Mesendoderm (in vitro differentiated cells): ENCODE data around the gene PTPRS. TPM values are rescaled to one million over a fixed set of nuclear protein-coding genes. Genes with fewer than 3 reads are reported as not detected.
"Not testable (repeated sequence)": the region's sequence is repeated elsewhere in the genome, so short reads cannot be mapped to it uniquely, and the experiment has no call there.

Experiments used
- DNase-seq: peaks from one replicate; pipeline ENCODE4 v3.0.0; 2013
- H2AK5ac ChIP-seq: 2 replicates; pipeline ENCODE4 v1.6.1; 2013; ENCODE audit warnings: low read length, inconsistent platforms
- H2BK120ac ChIP-seq: 2 replicates; pipeline ENCODE4 v1.6.1; 2013; ENCODE audit warnings: low read depth, mild to moderate bottlenecking, low read length, moderate library complexity, mixed read lengths
- H2BK15ac ChIP-seq: replicated peaks from 2 replicates; pipeline ENCODE4 v1.6.1; 2013; ENCODE audit warnings: low read depth, mild to moderate bottlenecking, moderate library complexity
- H2BK5ac ChIP-seq: 2 replicates; pipeline ENCODE4 v1.6.1; 2013; ENCODE audit warnings: low read length, inconsistent platforms
- H3K18ac ChIP-seq: 2 replicates; pipeline ENCODE4 v1.6.1; 2013; ENCODE audit warnings: mild to moderate bottlenecking, low read length, mixed read lengths
- H3K23ac ChIP-seq: one replicate; pipeline ENCODE4 v1.6.1; 2013; ENCODE audit warnings: low read length
- H3K27ac ChIP-seq: 2 replicates; pipeline ENCODE4 v1.5.1; 2013; ENCODE audit warnings: low read depth, mild to moderate bottlenecking, inconsistent platforms, low read length, moderate library complexity
- H3K27me3 ChIP-seq: 2 replicates; pipeline ENCODE4 v1.6.1; 2013; ENCODE audit warnings: low read length, control low read depth, mild to moderate bottlenecking, inconsistent platforms; ENCODE audit not compliant: insufficient read depth, poor library complexity
- H3K36me3 ChIP-seq: 2 replicates; pipeline ENCODE4 v1.6.1; 2013; ENCODE audit warnings: low read length, inconsistent platforms; ENCODE audit not compliant: control insufficient read depth, insufficient read depth
- H3K4ac ChIP-seq: one replicate; pipeline ENCODE4 v1.6.1; 2013; ENCODE audit warnings: low read depth, mild to moderate bottlenecking, low read length, moderate library complexity
- H3K4me1 ChIP-seq: 2 replicates; pipeline ENCODE4 v1.6.1; 2013; ENCODE audit warnings: low read depth, low read length, inconsistent platforms; ENCODE audit not compliant: control insufficient read depth
- H3K4me2 ChIP-seq: 2 replicates; pipeline ENCODE4 v1.6.1; 2013; ENCODE audit warnings: low read length
- H3K4me3 ChIP-seq: 2 replicates; pipeline ENCODE4 v1.5.1; 2013; ENCODE audit warnings: mild to moderate bottlenecking, low read length
- H3K56ac ChIP-seq: one replicate; pipeline ENCODE4 v1.6.1; 2013; ENCODE audit warnings: low read length
- H3K79me1 ChIP-seq: 2 replicates; pipeline ENCODE4 v1.6.1; 2013; ENCODE audit warnings: low read length, inconsistent platforms
- H3K79me2 ChIP-seq: 2 replicates; pipeline ENCODE4 v1.6.1; 2013; ENCODE audit warnings: mild to moderate bottlenecking, low read length; ENCODE audit not compliant: control insufficient read depth, insufficient read depth
- H3K9ac ChIP-seq: 2 replicates; pipeline ENCODE4 v1.6.1; 2013; ENCODE audit warnings: low read length, inconsistent platforms
- H4K5ac ChIP-seq: one replicate; pipeline ENCODE4 v1.6.1; 2013; ENCODE audit warnings: low read length
- H4K8ac ChIP-seq: one replicate; pipeline ENCODE4 v1.6.1; 2013; ENCODE audit warnings: low read depth, mild to moderate bottlenecking, control low read depth, low read length, moderate library complexity
- WGBS: extraction: QIAGEN DNeasy Blood & Tissue Kit; methylation state at CpG from one replicate; pipeline ENCODE4 v1.1.7; 2013; ENCODE audit warnings: low lambda C conversion rate, missing lambda C conversion rate; ENCODE audit not compliant: insufficient coverage; ENCODE audit errors: extremely low coverage; 5-methylcytosine and 5-hydroxymethylcytosine counted together
- polyA plus RNA-seq, 2 experiments: library from polyadenylated mRNA; stranded (reverse); fragments of 200-250 nt; gene quantifications; one replicate each; pipeline ENCODE4 v1.2.3, GENCODE V29; 2013

The PTPRS gene
- 35.5 TPM for polyA plus RNA-seq (2013, experiment 1 of 2)
- polyA plus RNA-seq (2013, experiment 2 of 2): 34.8 TPM

DNA sequence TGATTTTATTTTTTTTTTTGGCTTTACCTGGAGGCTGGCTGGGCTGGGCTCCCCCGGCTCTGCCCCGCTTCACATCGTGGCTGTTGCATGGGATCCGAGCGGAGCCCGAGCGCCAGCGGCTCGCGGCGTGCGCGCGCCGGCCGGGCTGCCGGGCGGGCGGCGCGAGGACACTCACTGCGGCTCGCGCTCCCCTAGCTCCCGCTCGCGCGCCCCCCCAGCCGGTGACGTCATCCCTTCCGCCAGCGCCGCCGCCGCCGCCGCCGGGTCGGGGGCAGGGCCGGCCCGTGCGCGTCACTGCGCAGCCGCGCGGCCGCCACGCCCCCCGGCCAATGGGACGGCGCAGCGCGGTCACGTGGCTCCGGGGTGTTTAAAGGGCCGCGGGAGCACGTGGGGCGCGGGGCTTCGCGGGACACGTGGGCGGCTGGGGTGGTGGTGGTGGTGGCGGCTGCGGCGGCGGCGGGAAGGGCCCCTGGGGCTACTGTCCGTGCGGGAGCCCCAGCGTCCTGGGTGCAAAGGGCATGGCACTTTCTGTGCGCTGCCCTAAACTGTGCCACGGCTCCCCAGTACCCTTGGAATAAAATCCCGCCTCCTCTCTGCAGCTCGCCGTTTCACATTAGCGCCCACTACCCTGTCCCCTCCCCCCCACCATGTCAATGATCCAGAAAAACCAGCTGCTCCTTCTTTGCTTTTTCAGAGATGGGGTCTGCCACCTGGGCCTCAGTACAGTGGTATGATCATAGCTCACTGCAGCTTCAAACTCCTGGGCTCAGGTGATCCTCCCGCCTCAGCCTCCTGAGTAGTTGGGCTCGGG is at the start of gene PTPRS:
Gene PTPRS (minus strand): TSS at position 176 of the 811 bp plus-strand sequence. CDS start 54,672 bp downstream, outside the sequence.
- Histone ChIP-seq H3K27me3 (no peaks in the 10 kb centered on the region), H4K8ac (peak within 1 kb of the TSS; percentile 7), H3K27ac (peak within 1 kb of the TSS; percentile 85), H3K23ac (no peak within 1 kb of the TSS), H2BK120ac (peak within 1 kb of the TSS; percentile 29), H3K9ac (peak within 1 kb of the TSS; percentile 79), H3K4ac (peak within 1 kb of the TSS; percentile 87), H3K4me1 (peaks cover 4% of the 10 kb centered on the region), H3K18ac (peak within 1 kb of the TSS; percentile 98), H4K5ac (no peak within 1 kb of the TSS), H3K56ac (peak within 1 kb of the TSS; percentile 89), H2BK15ac (no peak within 1 kb of the TSS), H3K79me1 (peaks cover 10% of the 10 kb centered on the region), H2BK5ac (no peak within 1 kb of the TSS), H3K79me2 (peaks cover 2% of the 10 kb centered on the region), H3K4me2 (peak within 1 kb of the TSS; percentile 14), H3K4me3 (peak within 1 kb of the TSS; percentile 56), H3K36me3 (no peaks in the 10 kb centered on the region), H2AK5ac (no peak within 1 kb of the TSS)
- WGBS: no CpG with 5 or more reads among the region's 81 CpGs
- DNase-seq: peak; percentile 91

DNA sequence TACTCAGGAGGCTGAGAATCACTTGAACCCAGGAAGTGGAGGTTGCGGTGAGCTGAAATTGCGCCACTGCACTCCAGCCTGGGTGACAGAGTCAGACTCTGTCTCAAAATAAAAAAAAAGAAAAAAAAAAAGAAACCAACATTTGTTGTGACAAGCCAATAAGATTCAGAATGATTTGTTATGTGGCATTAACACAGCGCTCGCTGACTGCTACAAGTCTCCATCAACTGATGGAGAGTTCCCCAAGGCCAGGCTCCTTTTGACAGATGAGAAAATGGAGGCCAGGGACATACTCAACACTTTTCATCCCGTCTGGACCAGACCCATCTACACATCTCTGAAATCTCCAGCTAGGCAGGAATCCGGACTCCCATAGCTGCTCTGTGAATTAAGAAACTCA is 48.7 kb upstream of the PTPRS start:
- no CpG with 5 or more reads among the region's 6 CpGs for WGBS
- Histone ChIP-seq H3K4me1 (no peaks in the 10 kb centered on the region), H3K36me3 (no peaks in the 10 kb centered on the region), H2BK15ac (no peak overlapping the region), H3K23ac (no peak overlapping the region), H4K8ac (no peak overlapping the region), H2AK5ac (no peak overlapping the region), H3K4me2 (no peak overlapping the region), H3K4ac (no peak overlapping the region), H3K79me1 (no peaks in the 10 kb centered on the region), H3K9ac (no peak overlapping the region), H3K56ac (no peak overlapping the region), H2BK5ac (no peak overlapping the region), H3K79me2 (no peaks in the 10 kb centered on the region), H3K4me3 (no peak overlapping the region), H3K27ac (no peak overlapping the region), H2BK120ac (no peak overlapping the region), H3K27me3 (no peaks in the 10 kb centered on the region), H4K5ac (no peak overlapping the region), H3K18ac (no peak overlapping the region)
- DNase-seq: no peak

DNA sequence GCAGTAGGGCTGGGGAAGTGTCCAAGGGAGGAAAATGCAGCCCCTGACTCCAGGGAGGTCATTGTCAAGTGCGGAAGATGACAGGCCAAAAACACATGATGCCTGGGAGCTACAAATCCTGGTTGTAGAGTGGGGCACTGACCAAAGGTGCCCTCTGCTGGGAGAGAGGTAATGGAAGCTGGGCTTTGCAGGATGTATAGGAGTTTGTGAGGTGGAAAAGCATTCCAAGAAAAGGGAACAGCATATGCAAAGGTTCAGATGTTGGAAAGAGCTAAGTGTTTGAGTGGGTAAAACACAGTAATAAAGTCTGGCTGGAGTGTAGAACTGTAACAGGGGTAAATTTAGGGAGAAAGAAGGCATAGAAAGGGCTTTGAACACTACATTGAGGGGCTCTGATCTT is 46.9 kb upstream of the PTPRS start:
- H4K8ac ChIP-seq: no peak overlapping the region
- H3K79me2 ChIP-seq: no peaks in the 10 kb centered on the region
- WGBS: no CpG with 5 or more reads among the region's 1 CpG

DNA sequence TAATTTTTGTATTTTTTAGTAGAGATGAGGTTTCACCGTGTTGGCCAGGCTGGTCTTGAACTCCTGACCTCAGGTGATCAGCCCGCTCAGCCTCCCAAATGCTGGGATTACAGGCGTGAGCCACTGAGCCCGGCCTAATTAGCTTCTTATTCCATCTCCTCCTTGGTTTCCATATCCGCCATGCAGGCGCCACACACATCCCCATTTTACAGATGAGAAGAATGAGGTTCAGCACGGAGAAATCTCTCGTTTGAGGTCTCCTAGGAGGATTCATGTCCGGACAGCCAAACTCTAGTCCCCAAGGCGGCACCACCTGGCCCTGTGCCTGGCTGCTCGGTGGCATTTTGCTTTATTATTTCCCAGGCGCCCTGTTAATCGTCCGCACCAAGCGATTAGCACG is 46.2 kb upstream of the PTPRS start:
- no peaks in the 10 kb centered on the region for H3K4me1 ChIP-seq
- H3K36me3 ChIP-seq: no peaks in the 10 kb centered on the region
- no peaks in the 10 kb centered on the region for H3K79me1 ChIP-seq
- no peak overlapping the region for H2BK15ac ChIP-seq
- H3K4me2 ChIP-seq: no peak overlapping the region
- no peak overlapping the region for H3K9ac ChIP-seq
- no peak overlapping the region for H3K56ac ChIP-seq
- H3K23ac ChIP-seq: no peak overlapping the region
- no peaks in the 10 kb centered on the region for H3K27me3 ChIP-seq
- no peak overlapping the region for H2BK120ac ChIP-seq
- H4K8ac ChIP-seq: no peak overlapping the region
- H4K5ac ChIP-seq: no peak overlapping the region
- WGBS: no CpG with 5 or more reads among the region's 16 CpGs
- no peak overlapping the region for H2BK5ac ChIP-seq
- no peak overlapping the region for H3K18ac ChIP-seq
- H2AK5ac ChIP-seq: no peak overlapping the region
- H3K27ac ChIP-seq: no peak overlapping the region
- DNase-seq: no peak
- H3K4ac ChIP-seq: no peak overlapping the region
- H3K79me2 ChIP-seq: no peaks in the 10 kb centered on the region
- H3K4me3 ChIP-seq: no peak overlapping the region

More for the DNA sequence above, 46.9 kb upstream of the PTPRS start:
- H3K36me3 ChIP-seq: no peaks in the 10 kb centered on the region
- no peak for DNase-seq
- no peak overlapping the region for H3K27ac ChIP-seq
- no peak overlapping the region for H3K4me2 ChIP-seq
- H4K5ac ChIP-seq: no peak overlapping the region
- no peak overlapping the region for H2AK5ac ChIP-seq
- H2BK5ac ChIP-seq: no peak overlapping the region
- no peak overlapping the region for H3K23ac ChIP-seq
- no peak overlapping the region for H2BK15ac ChIP-seq
- H3K79me1 ChIP-seq: no peaks in the 10 kb centered on the region
- H3K4ac ChIP-seq: no peak overlapping the region
- H3K27me3 ChIP-seq: no peaks in the 10 kb centered on the region
- no peaks in the 10 kb centered on the region for H3K4me1 ChIP-seq
- H3K18ac ChIP-seq: no peak overlapping the region
- H2BK120ac ChIP-seq: no peak overlapping the region
- no peak overlapping the region for H3K56ac ChIP-seq
- no peak overlapping the region for H3K9ac ChIP-seq
- H3K4me3 ChIP-seq: no peak overlapping the region

DNA sequence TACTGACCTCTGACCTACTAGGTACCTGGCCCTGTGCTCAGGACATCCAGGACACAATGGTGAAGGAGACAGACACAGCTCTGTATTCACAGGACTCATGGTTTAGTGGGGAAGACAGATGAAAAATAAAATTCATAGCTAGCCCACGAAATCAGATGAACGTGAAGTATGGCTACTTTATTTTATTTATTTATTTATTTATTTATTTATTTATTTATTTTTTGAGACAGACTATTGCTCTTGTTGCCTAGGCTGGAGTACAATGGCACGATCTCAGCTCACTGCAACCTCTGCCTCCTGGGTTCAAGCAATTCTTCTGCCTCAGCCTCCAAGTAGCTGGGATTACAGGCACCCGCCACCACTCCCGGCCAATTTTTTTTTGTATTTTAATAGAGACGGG is 40.6 kb upstream of the PTPRS start:
- not testable (repeated sequence) for H2BK5ac ChIP-seq, H3K4ac ChIP-seq, H3K4me2 ChIP-seq, H2AK5ac ChIP-seq, H3K79me1 ChIP-seq, H3K27me3 ChIP-seq, H3K4me1 ChIP-seq, H3K79me2 ChIP-seq, H4K5ac ChIP-seq, H3K9ac ChIP-seq, H3K36me3 ChIP-seq, H3K56ac ChIP-seq, H3K18ac ChIP-seq, H4K8ac ChIP-seq, H3K23ac ChIP-seq, DNase-seq, H2BK120ac ChIP-seq, H3K4me3 ChIP-seq, H2BK15ac ChIP-seq, H3K27ac ChIP-seq
- WGBS: no CpG with 5 or more reads among the region's 6 CpGs
